HCT116 (cell line): ENCODE measurements around the gene TOP1.

Source experiments
- EZH2 ChIP-seq: fragments of 200-600 bp; sonication (generic); IDR thresholded peaks from 2 replicates; pipeline ENCODE4 v1.6.1; 2017; ENCODE audit warnings: antibody characterized with exemption, mixed run types
- EZH2phosphoT487 ChIP-seq: fragments of 200-600 bp; IDR thresholded peaks from 2 replicates; pipeline ENCODE4 v1.6.1; 2018; ENCODE audit warnings: antibody characterized with exemption, borderline replicate concordance
- JUND ChIP-seq: IDR thresholded peaks from 2 replicates; pipeline ENCODE4 v1.6.1; 2012
- POLR2A ChIP-seq: IDR thresholded peaks from 2 replicates; pipeline ENCODE4 v1.7.0; 2011; ENCODE audit warnings: borderline replicate concordance; ENCODE audit not compliant: insufficient read depth, insufficient read length; ENCODE audit errors: extremely low read depth
- POLR2AphosphoS5 ChIP-seq: IDR thresholded peaks from 2 replicates; pipeline ENCODE4 v1.6.1; 2011; ENCODE audit warnings: mild to moderate bottlenecking, low read depth, low read length, moderate library complexity
- RAD21 ChIP-seq: IDR thresholded peaks from 2 replicates; pipeline ENCODE4 v1.6.1; 2012; ENCODE audit warnings: low read depth, mild to moderate bottlenecking
- SP1 ChIP-seq: IDR thresholded peaks from 2 replicates; pipeline ENCODE4 v1.6.1; 2012; ENCODE audit warnings: low read depth
- TCF7L2 ChIP-seq: IDR thresholded peaks from 2 replicates; pipeline ENCODE4 v1.7.0; 2011; ENCODE audit warnings: borderline replicate concordance, inconsistent platforms; ENCODE audit not compliant: insufficient read depth, insufficient read length; ENCODE audit errors: extremely low read depth
- YY1 ChIP-seq: IDR thresholded peaks from 2 replicates; pipeline ENCODE4 v1.6.1; 2011; ENCODE audit warnings: low read length, low read depth, moderate library complexity, mild to moderate bottlenecking; ENCODE audit not compliant: insufficient replicate concordance; ENCODE audit errors: extremely low read depth
- ZNF274 ChIP-seq: fragments of 200-500 bp; sonication (Bioruptor generic); IDR thresholded peaks from 2 replicates; pipeline ENCODE4 v1.6.1; 2014; ENCODE audit warnings: mild to moderate bottlenecking, low read depth, low read length, inconsistent platforms
- TF ChIP-seq, protein P1 (sequence below), 3 experiments: fragments of 200-600 bp in 1 of 3; sonication (generic) in 1 of 3; IDR thresholded peaks in 2 of 3; conservative IDR thresholded peaks in 1 of 3; 2 replicates each; pipeline ENCODE4 v1.5.1; 2012 to 2017; ENCODE audit warnings: low read depth in 2 of 3, low read length in 2 of 3, antibody characterized with exemption in 1 of 3, borderline replicate concordance in 1 of 3, control low read depth in 1 of 3, mild to moderate bottlenecking in 1 of 3, mixed read lengths in 1 of 3, mixed run types in 1 of 3, moderate library complexity in 1 of 3; ENCODE audit not compliant: insufficient read depth in 1 of 3
- TF ChIP-seq, protein P2 (sequence below): IDR thresholded peaks from 2 replicates; pipeline ENCODE4 v1.6.1; 2012; ENCODE audit warnings: low read depth
- TF ChIP-seq, protein P3 (sequence below): IDR thresholded peaks from 2 replicates; pipeline ENCODE4 v1.6.1; 2012
- TF ChIP-seq, protein P4 (sequence below): IDR thresholded peaks from 2 replicates; pipeline ENCODE4 v1.6.1; 2012

- TF ChIP-seq POLR2AphosphoS5 (no peak), TCF7L2 (no peak), JUND (no peak), POLR2A (no peak), YY1 (no peak), RAD21 (no peak), EZH2 (no peak), EZH2phosphoT487 (no peak), SP1 (no peak), ZNF274 (no peak)
- TF ChIP-seq, protein P1, sequence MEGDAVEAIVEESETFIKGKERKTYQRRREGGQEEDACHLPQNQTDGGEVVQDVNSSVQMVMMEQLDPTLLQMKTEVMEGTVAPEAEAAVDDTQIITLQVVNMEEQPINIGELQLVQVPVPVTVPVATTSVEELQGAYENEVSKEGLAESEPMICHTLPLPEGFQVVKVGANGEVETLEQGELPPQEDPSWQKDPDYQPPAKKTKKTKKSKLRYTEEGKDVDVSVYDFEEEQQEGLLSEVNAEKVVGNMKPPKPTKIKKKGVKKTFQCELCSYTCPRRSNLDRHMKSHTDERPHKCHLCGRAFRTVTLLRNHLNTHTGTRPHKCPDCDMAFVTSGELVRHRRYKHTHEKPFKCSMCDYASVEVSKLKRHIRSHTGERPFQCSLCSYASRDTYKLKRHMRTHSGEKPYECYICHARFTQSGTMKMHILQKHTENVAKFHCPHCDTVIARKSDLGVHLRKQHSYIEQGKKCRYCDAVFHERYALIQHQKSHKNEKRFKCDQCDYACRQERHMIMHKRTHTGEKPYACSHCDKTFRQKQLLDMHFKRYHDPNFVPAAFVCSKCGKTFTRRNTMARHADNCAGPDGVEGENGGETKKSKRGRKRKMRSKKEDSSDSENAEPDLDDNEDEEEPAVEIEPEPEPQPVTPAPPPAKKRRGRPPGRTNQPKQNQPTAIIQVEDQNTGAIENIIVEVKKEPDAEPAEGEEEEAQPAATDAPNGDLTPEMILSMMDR (IDR thresholded peaks at IDR 0.05 in 2 of 3, conservative IDR thresholded peaks at IDR 0.05 in 1 of 3; ENCODE audit: borderline replicate concordance in 1 of 3, insufficient read depth in 1 of 3, low read depth in 2 of 3, low read length in 2 of 3), result no peak
- TF ChIP-seq, protein P2, sequence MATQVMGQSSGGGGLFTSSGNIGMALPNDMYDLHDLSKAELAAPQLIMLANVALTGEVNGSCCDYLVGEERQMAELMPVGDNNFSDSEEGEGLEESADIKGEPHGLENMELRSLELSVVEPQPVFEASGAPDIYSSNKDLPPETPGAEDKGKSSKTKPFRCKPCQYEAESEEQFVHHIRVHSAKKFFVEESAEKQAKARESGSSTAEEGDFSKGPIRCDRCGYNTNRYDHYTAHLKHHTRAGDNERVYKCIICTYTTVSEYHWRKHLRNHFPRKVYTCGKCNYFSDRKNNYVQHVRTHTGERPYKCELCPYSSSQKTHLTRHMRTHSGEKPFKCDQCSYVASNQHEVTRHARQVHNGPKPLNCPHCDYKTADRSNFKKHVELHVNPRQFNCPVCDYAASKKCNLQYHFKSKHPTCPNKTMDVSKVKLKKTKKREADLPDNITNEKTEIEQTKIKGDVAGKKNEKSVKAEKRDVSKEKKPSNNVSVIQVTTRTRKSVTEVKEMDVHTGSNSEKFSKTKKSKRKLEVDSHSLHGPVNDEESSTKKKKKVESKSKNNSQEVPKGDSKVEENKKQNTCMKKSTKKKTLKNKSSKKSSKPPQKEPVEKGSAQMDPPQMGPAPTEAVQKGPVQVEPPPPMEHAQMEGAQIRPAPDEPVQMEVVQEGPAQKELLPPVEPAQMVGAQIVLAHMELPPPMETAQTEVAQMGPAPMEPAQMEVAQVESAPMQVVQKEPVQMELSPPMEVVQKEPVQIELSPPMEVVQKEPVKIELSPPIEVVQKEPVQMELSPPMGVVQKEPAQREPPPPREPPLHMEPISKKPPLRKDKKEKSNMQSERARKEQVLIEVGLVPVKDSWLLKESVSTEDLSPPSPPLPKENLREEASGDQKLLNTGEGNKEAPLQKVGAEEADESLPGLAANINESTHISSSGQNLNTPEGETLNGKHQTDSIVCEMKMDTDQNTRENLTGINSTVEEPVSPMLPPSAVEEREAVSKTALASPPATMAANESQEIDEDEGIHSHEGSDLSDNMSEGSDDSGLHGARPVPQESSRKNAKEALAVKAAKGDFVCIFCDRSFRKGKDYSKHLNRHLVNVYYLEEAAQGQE, result no peak
- TF ChIP-seq, protein P3, sequence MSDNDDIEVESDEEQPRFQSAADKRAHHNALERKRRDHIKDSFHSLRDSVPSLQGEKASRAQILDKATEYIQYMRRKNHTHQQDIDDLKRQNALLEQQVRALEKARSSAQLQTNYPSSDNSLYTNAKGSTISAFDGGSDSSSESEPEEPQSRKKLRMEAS, result no peak
- TF ChIP-seq, protein P4, sequence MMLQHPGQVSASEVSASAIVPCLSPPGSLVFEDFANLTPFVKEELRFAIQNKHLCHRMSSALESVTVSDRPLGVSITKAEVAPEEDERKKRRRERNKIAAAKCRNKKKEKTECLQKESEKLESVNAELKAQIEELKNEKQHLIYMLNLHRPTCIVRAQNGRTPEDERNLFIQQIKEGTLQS, result no peak
Observed at GRCh38 chr20:41087325-41087685, 58.7 kb downstream of the TOP1 start.
